HCT116 (cell line): ENCODE data around the gene PRLH. TPM values are rescaled to one million over a fixed set of nuclear protein-coding genes. Genes with fewer than 3 reads are reported as not detected.

Experiments used
- ATAC-seq: fragments of 200-7000 bp; cut with Tn5 transposase; 2 replicates; pipeline ENCODE4 v1.9.1; 2020; ENCODE audit warnings: mild to moderate bottlenecking, moderate library complexity
- BruUV-seq: library from RNA; stranded (reverse); fragments of 400-500 nt; replicated peaks from 2 replicates; lab custom pipeline; 2021; lab: Mats Ljungman, UMichigan
- CTCF ChIA-PET: fragments of 300-600 bp; sonication (Branson Sonifier 250); formaldehyde crosslinking; loops from one replicate; lab custom pipeline; 2021; ENCODE audit warnings: antibody characterized with exemption; lab: Charles Lee
- POLR2A ChIA-PET: fragments of 300-600, 350-600 bp; sonication (Branson Sonifier 250); formaldehyde crosslinking; loops from one replicate; lab custom pipeline; 2021; ENCODE audit warnings: antibody characterized with exemption; lab: Charles Lee
- RAD21 ChIA-PET, 2 experiments: fragments of 300-600 bp; sonication (Branson Sonifier 250); formaldehyde crosslinking; loops; one replicate each; lab custom pipeline; 2023; ENCODE audit warnings: low total read pairs in 2 of 2; ENCODE audit not compliant: uncharacterized antibody in 2 of 2, unreplicated experiment in 2 of 2, low non-redundant PET in 1 of 2; lab: Charles Lee
- DNase-seq: peaks from one replicate; pipeline ENCODE4 v3.0.0-alpha.2; 2010; ENCODE audit warnings: low read depth, low spot score
- H2AFZ ChIP-seq: fragments of 200-600 bp; shearing (Covaris generic), sonication (generic); 2 replicates; pipeline ENCODE4 v1.6.1; 2017; ENCODE audit warnings: low read depth, mixed run types, mixed read lengths, antibody characterized with exemption, low read length; ENCODE audit not compliant: poor library complexity, severe bottlenecking
- H3K27ac ChIP-seq: 2 replicates; pipeline ENCODE4 v1.5.1; 2012; ENCODE audit warnings: low read depth, low read length
- H3K27me3 ChIP-seq: fragments of 200-600 bp; sonication (generic); 2 replicates; pipeline ENCODE4 v1.6.1; 2016; ENCODE audit warnings: mixed run types, low read length, mixed read lengths; ENCODE audit not compliant: insufficient read depth
- H3K36me3 ChIP-seq, 2 experiments: fragments of 200-500 bp in 1 of 2; fragments of 200-600 bp in 1 of 2; sonication (Bioruptor generic) in 1 of 2; sonication (generic) in 1 of 2; 2 replicates each; pipeline versions ENCODE4 v1.5.1 to v1.6.1; 2014 to 2016; ENCODE audit warnings: low read length in 2 of 2, inconsistent platforms in 1 of 2, mixed read lengths in 1 of 2, mixed run types in 1 of 2; ENCODE audit not compliant: insufficient read depth in 2 of 2, control insufficient read depth in 1 of 2
- H3K4me1 ChIP-seq, 2 experiments: fragments of 200-600 bp in 1 of 2; sonication (generic) in 1 of 2; 2 replicates each; pipeline versions ENCODE4 v1.5.1 to v1.6.1; 2012 to 2017; ENCODE audit warnings: low read length in 2 of 2, inconsistent platforms in 1 of 2, mild to moderate bottlenecking in 1 of 2, mixed read lengths in 1 of 2, mixed run types in 1 of 2, moderate library complexity in 1 of 2; ENCODE audit not compliant: insufficient read depth in 2 of 2, control insufficient read depth in 1 of 2
- H3K4me2 ChIP-seq: fragments of 200-600 bp; sonication (generic); 2 replicates; pipeline ENCODE4 v1.6.1; 2017; ENCODE audit warnings: mixed run types, low read length, mixed read lengths
- H3K4me3 ChIP-seq, 2 experiments: fragments of 200-600 bp in 1 of 2; sonication (generic) in 1 of 2; replicated peaks in 1 of 2; 2 replicates each; pipeline ENCODE4 v1.5.1; 2011 to 2016; ENCODE audit warnings: low read length in 2 of 2, control low read depth in 1 of 2, low read depth in 1 of 2, mild to moderate bottlenecking in 1 of 2, mixed read lengths in 1 of 2, mixed run types in 1 of 2
- H3K79me2 ChIP-seq: fragments of 200-600 bp; sonication (generic); 2 replicates; pipeline ENCODE4 v1.6.1; 2017; ENCODE audit warnings: mild to moderate bottlenecking, mixed run types, low read length, moderate library complexity, mixed read lengths; ENCODE audit not compliant: insufficient read depth
- H3K9ac ChIP-seq: fragments of 200-600 bp; sonication (generic); 2 replicates; pipeline ENCODE4 v1.6.1; 2016; ENCODE audit warnings: low read length, mixed read lengths
- H3K9me2 ChIP-seq: fragments of 200-600 bp; sonication (generic), shearing (Covaris generic); 2 replicates; pipeline ENCODE4 v1.6.1; 2017; ENCODE audit warnings: mixed run types, mild to moderate bottlenecking, moderate library complexity; ENCODE audit not compliant: insufficient read depth
- H3K9me3 ChIP-seq, 2 experiments: fragments of 200-500 bp in 1 of 2; fragments of 200-600 bp in 1 of 2; sonication (Bioruptor generic) in 1 of 2; sonication (generic) in 1 of 2; 2 replicates each; pipeline ENCODE4 v1.6.1; 2014 to 2017; ENCODE audit warnings: low read length in 2 of 2, mixed read lengths in 2 of 2, inconsistent platforms in 1 of 2, low read depth in 1 of 2, mild to moderate bottlenecking in 1 of 2, mixed run types in 1 of 2, moderate library complexity in 1 of 2; ENCODE audit not compliant: control insufficient read depth in 1 of 2, insufficient read depth in 1 of 2
- H4K20me1 ChIP-seq: fragments of 200-600 bp; sonication (generic), shearing (Covaris generic); 2 replicates; pipeline ENCODE4 v1.6.1; 2017; ENCODE audit warnings: mixed run types, mild to moderate bottlenecking, moderate library complexity; ENCODE audit not compliant: insufficient read depth
- CEBPB ChIP-seq: IDR thresholded peaks from 2 replicates; pipeline ENCODE4 v1.6.1; 2012; ENCODE audit warnings: low read depth
- EGR1 ChIP-seq: IDR thresholded peaks from 2 replicates; pipeline ENCODE4 v1.6.1; 2012; ENCODE audit warnings: low read depth
- ELF1 ChIP-seq: IDR thresholded peaks from 2 replicates; pipeline ENCODE4 v1.6.1; 2012; ENCODE audit warnings: low read depth, borderline replicate concordance
- EZH2 ChIP-seq: fragments of 200-600 bp; sonication (generic); IDR thresholded peaks from 2 replicates; pipeline ENCODE4 v1.6.1; 2017; ENCODE audit warnings: antibody characterized with exemption, mixed run types
- EZH2phosphoT487 ChIP-seq: fragments of 200-600 bp; IDR thresholded peaks from 2 replicates; pipeline ENCODE4 v1.6.1; 2018; ENCODE audit warnings: antibody characterized with exemption, borderline replicate concordance
- FOSL1 ChIP-seq: IDR thresholded peaks from 2 replicates; pipeline ENCODE4 v1.6.1; 2012; ENCODE audit warnings: low read depth
- JUND ChIP-seq: IDR thresholded peaks from 2 replicates; pipeline ENCODE4 v1.6.1; 2012
- MAX ChIP-seq: IDR thresholded peaks from 2 replicates; pipeline ENCODE4 v1.6.1; 2012
- POLR2A ChIP-seq: IDR thresholded peaks from 2 replicates; pipeline ENCODE4 v1.7.0; 2011; ENCODE audit warnings: borderline replicate concordance; ENCODE audit not compliant: insufficient read depth, insufficient read length; ENCODE audit errors: extremely low read depth
- POLR2AphosphoS5 ChIP-seq: IDR thresholded peaks from 2 replicates; pipeline ENCODE4 v1.6.1; 2011; ENCODE audit warnings: mild to moderate bottlenecking, low read depth, low read length, moderate library complexity
- RAD21 ChIP-seq: IDR thresholded peaks from 2 replicates; pipeline ENCODE4 v1.6.1; 2012; ENCODE audit warnings: low read depth, mild to moderate bottlenecking
- REST ChIP-seq: IDR thresholded peaks from 2 replicates; pipeline ENCODE4 v1.6.1; 2012; ENCODE audit warnings: low read depth
- SIN3A ChIP-seq: IDR thresholded peaks from 2 replicates; pipeline ENCODE4 v1.6.1; 2012; ENCODE audit warnings: low read depth
- SRF ChIP-seq: IDR thresholded peaks from 2 replicates; pipeline ENCODE4 v1.6.1; 2012; ENCODE audit warnings: low read depth
- ZFX ChIP-seq: fragments of 450-650 bp; IDR thresholded peaks from 2 replicates; pipeline ENCODE4 v1.6.1; 2017
- intact Hi-C: fragments of 100-400 bp; cut with micrococcal nuclease; formaldehyde crosslinking; loops from 2 replicates; pipeline ENCODE4 v1.10.0; 2022
- total RNA-seq: library from RNA; stranded (reverse); gene quantifications from one replicate; pipeline ENCODE4 v1.2.1, GENCODE V29; 2021; ENCODE audit not compliant: unreplicated experiment
- TF ChIP-seq, protein P1 (sequence below): IDR thresholded peaks from 2 replicates; pipeline ENCODE4 v1.6.1; 2012

PRLH gene
- total RNA-seq, 1 experiment from 2014 or later: not detected

- POLR2A ChIA-PET: no interaction called here
- intact Hi-C loops: no loop called here
- BruUV-seq: no TSS peak
Measured at GRCh38 chr2:237536083-237536415, 30.3 kb upstream of the PRLH start.

GRCh38 chr2:237536617-237537016 is 29.8 kb upstream of the PRLH start:
- no peak overlapping the region for H3K9ac ChIP-seq
- ChIA-PET CTCF (interaction anchor here (1.0 kb wide), 1 partner anchor 35 kb away, joined by 3 read pairs; no protein-coding TSS in a partner anchor), POLR2A (no interaction called here), RAD21 (no interaction called here)
- no peak overlapping the region for H3K4me2 ChIP-seq
- no peak for TF ChIP-seq CEBPB
- TF ChIP-seq POLR2A: no peak
- no peak for TF ChIP-seq ZFX
- no peak for TF ChIP-seq EZH2
- TF ChIP-seq JUND: no peak
- TF ChIP-seq EGR1: no peak
- TF ChIP-seq POLR2AphosphoS5: no peak
- no peak for TF ChIP-seq FOSL1
- no peak for TF ChIP-seq EZH2phosphoT487
- TF ChIP-seq RAD21: no peak
- no peak for TF ChIP-seq REST
- TF ChIP-seq MAX: no peak
- no peak for TF ChIP-seq SIN3A
- TF ChIP-seq ELF1: no peak
- BruUV-seq: no TSS peak
- no peaks in the 10 kb centered on the region for H3K79me2 ChIP-seq
- no peaks in the 10 kb centered on the region for H4K20me1 ChIP-seq
- ATAC-seq (no peak), DNase-seq (no peak)
- H3K9me3 ChIP-seq: no peaks in the 10 kb centered on the region
- no peaks in the 10 kb centered on the region for H3K9me2 ChIP-seq
- H3K27me3 ChIP-seq: no peaks in the 10 kb centered on the region
- no peak overlapping the region for H2AFZ ChIP-seq
- H3K4me3 ChIP-seq: no peak overlapping the region
- no peak overlapping the region for H3K27ac ChIP-seq
- peaks cover 5 to 28% of the 10 kb centered on the region in 2 experiments; a peak in 3 of 4 replicates for H3K36me3 ChIP-seq
- H3K4me1 ChIP-seq: no peaks in the 10 kb centered on the region
- intact Hi-C loops: no loop called here

More at GRCh38 chr2:237536083-237536415, 30.3 kb upstream of the PRLH start:
- no peak overlapping the region for H3K4me3 ChIP-seq
- H3K79me2 ChIP-seq: no peaks in the 10 kb centered on the region
- no peaks in the 10 kb centered on the region for H3K9me2 ChIP-seq
- DNase-seq: no peak
- H3K4me1 ChIP-seq: no peaks in the 10 kb centered on the region
- RAD21 ChIA-PET: no interaction called here
- H4K20me1 ChIP-seq: no peaks in the 10 kb centered on the region
- H3K27ac ChIP-seq: no peak overlapping the region
- no peaks in the 10 kb centered on the region for H3K9me3 ChIP-seq
- H3K9ac ChIP-seq: no peak overlapping the region
- no peak overlapping the region for H2AFZ ChIP-seq
- no peak overlapping the region for H3K4me2 ChIP-seq
- H3K36me3 ChIP-seq: peaks cover 5 to 31% of the 10 kb centered on the region in 2 experiments; a peak in 3 of 4 replicates
- H3K27me3 ChIP-seq: no peaks in the 10 kb centered on the region
- CTCF ChIA-PET: interaction anchor here (1.0 kb wide), 1 partner anchor 36 kb away, joined by 3 read pairs; no protein-coding TSS in a partner anchor
- no peak for ATAC-seq
- TF ChIP-seq POLR2A (no peak), MAX (no peak), EZH2 (no peak), POLR2AphosphoS5 (no peak), ZFX (no peak), SRF (no peak)
- TF ChIP-seq, protein P1, sequence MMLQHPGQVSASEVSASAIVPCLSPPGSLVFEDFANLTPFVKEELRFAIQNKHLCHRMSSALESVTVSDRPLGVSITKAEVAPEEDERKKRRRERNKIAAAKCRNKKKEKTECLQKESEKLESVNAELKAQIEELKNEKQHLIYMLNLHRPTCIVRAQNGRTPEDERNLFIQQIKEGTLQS: no peak
- TF ChIP-seq, all 23 proteins: peak for 0
